KBM-7 (cell line): ENCODE data around the gene HCN1.

Experiments used
- DNase-seq: peaks from one replicate; pipeline ENCODE4 v3.0.0-alpha.2; 2015
- in situ Hi-C: fragments of 300-500 bp; cut with MboI; formaldehyde crosslinking; loops from 2 replicates; pipeline ENCODE4 v1.14.3; 2020; ENCODE audit warnings: low sequenced_read_pairs, low pct_unique_long_range_greater_than_20kb, mixed read lengths

Gene HCN1

GRCh38 chr5:45696206-45696836, at the start of gene HCN1:
Gene HCN1 (minus strand): TSS chr5:45696380.
- in situ Hi-C loops = no loop called here
- DNase-seq = peak; percentile 44

- in situ Hi-C loops = no loop called here
Observed at GRCh38 chr5:45741110-45741509, 44.9 kb upstream of the HCN1 start.

GRCh38 chr5:45737153-45737552, 41.0 kb upstream of the HCN1 start:
- DNase-seq = no peak
- in situ Hi-C loops = no loop called here

More at GRCh38 chr5:45741110-45741509, 44.9 kb upstream of the HCN1 start:
- no peak for DNase-seq

- in situ Hi-C loops = no loop called here
- DNase-seq = no peak
Observed at GRCh38 chr5:45725537-45725936, 29.4 kb upstream of the HCN1 start.

GRCh38 chr5:45697201-45697600, 1.0 kb upstream of the HCN1 start:
- in situ Hi-C loops = no loop called here
- DNase-seq = no peak

GRCh38 chr5:45695804-45696156, 400 bp downstream of the HCN1 start:
- no peak for DNase-seq
- in situ Hi-C loops = no loop called here

GRCh38 chr5:45694971-45695803, 993 bp downstream of the HCN1 start:
- no peak for DNase-seq
- in situ Hi-C loops = no loop called here

- in situ Hi-C loops = no loop called here
- DNase-seq = no peak
Observed at GRCh38 chr5:45694255-45694814, 1.8 kb downstream of the HCN1 start.

GRCh38 chr5:45692481-45692880, 3.7 kb downstream of the HCN1 start:
- no peak for DNase-seq
- in situ Hi-C loops = no loop called here

- in situ Hi-C loops = no loop called here
- DNase-seq = no peak
Observed at GRCh38 chr5:45691656-45692055, 4.5 kb downstream of the HCN1 start.

GRCh38 chr5:45687701-45688100, 8.5 kb downstream of the HCN1 start:
- in situ Hi-C loops = no loop called here
- DNase-seq = no peak

GRCh38 chr5:45686620-45687019, 9.6 kb downstream of the HCN1 start:
- no peak for DNase-seq
- in situ Hi-C loops = no loop called here

- DNase-seq = no peak
- in situ Hi-C loops = no loop called here
Observed at GRCh38 chr5:45684118-45684517, 12.1 kb downstream of the HCN1 start.

GRCh38 chr5:45680950-45681349, 15.2 kb downstream of the HCN1 start:
- no peak for DNase-seq
- in situ Hi-C loops = no loop called here

GRCh38 chr5:45677524-45677923, 18.7 kb downstream of the HCN1 start:
- no peak for DNase-seq
- in situ Hi-C loops = no loop called here

GRCh38 chr5:45672271-45672670, 23.9 kb downstream of the HCN1 start:
- no peak for DNase-seq
- in situ Hi-C loops = no loop called here

GRCh38 chr5:45648744-45649143, 47.4 kb downstream of the HCN1 start:
- no peak for DNase-seq
- in situ Hi-C loops = no loop called here

GRCh38 chr5:45643056-45643455, 53.1 kb downstream of the HCN1 start:
- in situ Hi-C loops = no loop called here
- no peak for DNase-seq

- in situ Hi-C loops = no loop called here
- no peak for DNase-seq
Observed at GRCh38 chr5:45642370-45642769, 53.8 kb downstream of the HCN1 start.

- in situ Hi-C loops = no loop called here
- peak; percentile 7 for DNase-seq
Observed at GRCh38 chr5:45639040-45639439, 57.1 kb downstream of the HCN1 start.
